IPS-NIHi7 (cell line): ENCODE results near the gene MGARP.
"Not testable (repeated sequence)": the region's sequence is repeated elsewhere in the genome, so short reads cannot be mapped to it uniquely, and the experiment has no call there.

Experiments used
- DNase-seq: peaks from one replicate; pipeline ENCODE4 v3.0.0; 2012; ENCODE audit warnings: mixed read lengths; ENCODE audit errors: extremely low spot score

The MGARP gene

DNA sequence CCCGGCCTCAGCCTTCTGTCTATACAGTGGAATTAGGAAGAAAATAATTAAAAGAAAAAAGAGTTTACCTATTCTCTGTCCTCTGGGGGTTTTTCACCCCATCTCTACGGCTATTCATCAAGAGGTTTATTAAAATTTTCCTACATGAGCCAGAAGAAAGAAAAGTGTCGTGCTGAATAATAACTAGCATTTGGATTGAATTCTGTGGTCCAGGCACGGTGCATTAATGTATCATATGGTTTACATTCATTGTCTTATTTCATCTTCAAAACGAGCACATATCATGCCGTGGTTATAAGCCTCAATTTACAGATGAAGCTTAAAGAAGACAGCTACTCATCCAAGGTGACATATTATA, 15.9 kb upstream of the MGARP start:
- DNase-seq, result no peak

DNA sequence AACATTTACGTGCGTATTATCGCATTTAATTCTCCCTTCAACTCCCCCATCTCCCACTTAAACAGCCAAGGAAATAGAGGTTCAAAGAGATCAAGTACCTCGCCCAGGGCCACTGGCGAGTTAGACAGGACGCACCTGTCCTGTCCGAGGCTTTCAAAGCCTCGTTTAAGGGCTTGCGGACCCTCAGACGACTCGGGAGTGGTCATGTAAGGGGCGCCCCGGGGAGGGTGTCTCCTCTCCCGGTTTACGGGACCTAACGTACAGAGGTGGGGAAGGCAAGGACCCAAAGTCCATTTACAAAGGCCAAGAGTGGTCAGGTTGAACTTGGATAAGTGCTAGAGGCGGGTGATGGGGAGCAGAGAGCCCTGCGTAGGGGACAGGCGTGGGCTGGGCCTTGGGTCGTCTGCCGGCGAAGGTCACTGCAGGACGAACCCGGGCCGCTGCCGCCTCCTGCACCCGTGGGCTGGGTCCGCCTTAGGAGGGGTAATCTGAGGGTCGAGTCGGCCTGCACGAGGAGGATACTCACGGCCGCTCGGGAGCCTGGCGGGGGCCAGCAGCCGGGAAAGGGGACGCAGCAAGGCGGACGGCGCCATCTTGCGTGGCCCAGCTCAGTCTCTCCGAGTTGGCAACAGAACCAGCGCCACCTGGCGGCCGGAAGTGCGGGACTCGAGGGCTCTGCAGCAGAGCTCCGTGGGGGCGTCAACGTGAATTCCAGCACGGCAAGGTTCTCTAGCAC, 15.3 kb upstream of the MGARP start:
- DNase-seq, result peak; percentile 88

DNA sequence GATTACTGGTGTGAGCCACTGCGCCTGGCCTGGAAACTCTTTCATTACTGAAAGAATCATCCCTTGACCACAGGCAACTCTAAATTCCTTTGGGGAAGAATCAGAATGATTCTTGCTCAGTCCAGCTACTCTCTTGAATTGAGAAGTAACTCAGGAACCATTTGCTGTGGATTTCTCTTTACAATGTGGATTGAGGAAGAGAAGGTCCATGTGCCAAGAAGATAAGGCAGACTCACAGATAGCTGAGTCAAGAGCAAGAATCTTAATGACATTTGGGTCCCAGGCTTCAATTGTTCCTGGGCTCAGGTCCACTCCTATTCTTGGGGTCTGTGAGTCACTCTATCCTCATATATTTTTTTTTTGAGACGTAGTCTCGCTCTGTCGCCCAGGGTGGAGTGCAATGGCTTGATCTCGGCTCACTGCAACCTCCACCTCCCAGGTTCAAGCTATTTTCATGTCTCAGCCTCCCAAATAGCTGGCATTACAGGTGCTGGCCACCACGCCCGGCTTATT, 6.2 kb upstream of the MGARP start:
- no peak for DNase-seq

DNA sequence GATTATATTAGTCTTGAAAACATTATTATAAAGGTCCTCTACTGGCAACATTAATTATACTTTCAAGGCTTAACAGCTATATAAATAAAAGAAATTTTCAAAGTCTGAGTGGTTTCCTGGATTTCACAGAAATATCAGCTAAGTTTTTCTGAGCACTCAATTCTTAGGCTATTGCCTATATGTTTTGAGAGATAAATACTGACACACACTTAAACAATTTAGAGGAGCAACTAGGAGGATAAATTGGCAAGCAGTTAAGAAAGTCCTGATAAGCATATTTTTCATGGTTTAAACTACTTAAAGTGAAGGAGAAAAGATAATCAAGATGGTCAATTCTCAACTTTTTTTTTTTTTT, 2.7 kb upstream of the MGARP start:
- no peak for DNase-seq

DNA sequence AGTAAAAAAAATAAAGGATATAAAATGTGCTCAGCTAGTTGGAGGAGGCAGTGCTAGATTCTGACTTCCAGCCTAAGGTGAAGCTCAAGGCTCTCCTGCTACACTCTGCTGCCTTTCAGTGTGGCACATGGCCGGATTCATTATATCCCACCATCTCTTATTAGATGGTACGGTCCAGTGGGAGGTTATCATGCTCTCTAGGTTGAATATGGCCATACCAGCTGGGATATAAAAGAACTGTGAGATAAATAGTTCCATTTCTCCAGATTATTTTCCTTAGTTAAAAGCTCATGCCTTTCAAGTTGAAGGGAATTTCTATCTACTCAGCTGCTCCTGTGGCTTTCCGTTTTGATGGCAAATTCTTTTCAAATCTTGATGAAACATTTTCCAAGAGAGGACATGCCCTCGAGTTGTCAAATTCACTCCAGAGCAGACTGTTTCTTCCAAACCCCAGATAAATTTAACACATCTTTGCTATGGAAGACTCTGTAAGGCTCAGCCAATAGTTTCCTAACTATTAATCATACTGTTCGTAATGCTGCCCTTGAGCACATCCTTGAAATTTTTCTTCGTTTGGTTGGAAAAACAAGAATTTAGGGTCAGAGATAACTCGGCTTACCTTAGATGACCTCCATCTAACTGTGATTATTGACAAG, 2.2 kb upstream of the MGARP start:
- no peak for DNase-seq

DNA sequence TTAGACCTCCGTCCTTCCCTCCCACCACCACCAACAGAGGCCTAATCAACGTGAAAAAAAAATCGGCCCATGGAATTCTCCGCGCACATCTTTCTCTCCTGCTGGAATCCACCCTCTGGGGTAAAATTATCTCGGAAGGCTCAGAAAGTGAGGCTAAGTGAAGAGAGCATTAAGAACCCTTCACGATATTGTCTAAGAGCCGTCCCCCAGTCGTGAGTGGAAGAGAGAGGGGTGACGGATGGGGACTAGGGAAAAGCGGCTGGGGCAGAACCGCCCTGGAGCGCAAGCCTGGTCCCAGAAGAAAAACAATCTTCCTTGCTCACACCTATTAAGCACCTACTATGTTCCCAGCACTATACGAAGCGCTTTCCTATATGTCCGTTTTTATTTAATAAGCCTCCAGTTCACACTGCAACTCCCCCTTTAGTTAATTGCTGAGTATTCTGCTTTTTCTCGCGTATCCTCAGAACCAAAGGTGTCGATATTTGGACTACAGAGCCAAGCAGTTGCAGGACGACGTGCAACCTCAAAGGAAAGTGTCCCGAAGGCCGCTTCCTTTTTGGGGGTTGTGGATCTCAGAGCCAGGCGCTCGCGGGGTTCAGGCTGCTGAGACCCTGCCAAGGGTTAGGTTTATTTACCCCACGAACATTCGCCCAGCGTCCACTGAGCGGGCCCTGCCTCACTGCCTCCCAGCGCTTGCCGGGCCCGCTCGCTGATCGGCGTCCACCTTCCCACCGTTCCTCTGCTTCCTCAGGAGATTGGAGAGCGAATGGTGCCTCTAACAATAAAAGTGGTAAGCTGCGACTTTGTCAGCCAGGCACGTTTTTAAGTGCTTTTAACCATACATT, 889 bp downstream of the MGARP start:
- DNase-seq, result peak; percentile 39

DNA sequence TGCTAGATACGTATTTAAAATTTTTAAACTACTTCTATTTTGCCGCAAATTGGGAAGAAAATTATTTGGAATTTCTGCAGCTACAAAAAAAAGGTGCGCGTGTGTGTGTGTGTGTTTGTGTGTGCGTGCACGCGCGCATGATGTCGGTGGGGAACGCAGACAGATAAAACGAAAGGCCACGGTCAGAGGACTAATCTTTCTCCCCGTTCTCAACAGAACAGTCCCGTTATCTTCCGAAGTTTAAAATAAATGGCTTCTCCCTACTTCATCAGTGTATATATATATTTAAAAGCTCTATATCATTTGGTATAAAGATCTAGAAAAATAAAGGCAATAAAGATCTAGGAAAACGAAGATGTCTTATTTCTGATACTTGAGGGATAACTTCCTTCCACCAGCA, 1.5 kb downstream of the MGARP start:
- no peak for DNase-seq

DNA sequence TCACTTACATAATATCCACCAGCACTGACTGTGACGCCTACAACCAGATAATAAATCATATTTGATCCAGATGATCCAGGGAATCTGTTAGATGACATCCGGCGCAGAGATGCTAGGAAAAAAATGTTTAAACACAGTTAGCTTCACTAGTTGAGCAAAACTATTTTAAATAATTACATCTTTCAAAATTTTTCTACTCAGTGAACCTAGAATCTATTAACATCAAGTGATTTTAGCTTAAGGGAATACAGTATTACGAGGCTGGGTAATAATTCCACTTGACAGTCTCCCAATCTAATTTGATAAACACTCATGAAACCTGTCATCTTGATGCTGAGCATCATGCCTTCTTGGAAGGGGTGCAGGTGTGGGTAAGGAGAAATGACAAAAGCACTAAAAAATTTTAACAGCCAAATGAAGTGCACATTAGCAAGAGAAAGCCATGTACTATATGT, 4.7 kb downstream of the MGARP start:
- no peak for DNase-seq

DNA sequence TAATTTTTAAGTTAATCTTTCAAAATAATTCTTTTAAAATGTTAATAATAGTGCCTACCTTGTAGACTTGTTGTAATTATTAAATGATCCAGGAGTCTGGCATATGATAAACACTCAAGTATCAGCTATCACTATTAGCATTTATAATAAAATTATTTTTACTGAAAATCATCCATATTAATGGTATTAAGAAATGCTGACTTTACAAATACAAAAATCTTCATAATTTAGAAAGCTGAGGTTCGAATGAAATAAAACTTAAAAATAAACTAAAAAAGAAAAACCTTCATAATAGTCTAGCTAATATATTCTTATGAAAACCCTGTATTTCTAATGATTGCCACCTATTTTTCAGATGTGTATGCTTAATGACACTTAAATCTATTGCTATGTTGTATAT, 5.2 kb downstream of the MGARP start:
- no peak for DNase-seq

DNA sequence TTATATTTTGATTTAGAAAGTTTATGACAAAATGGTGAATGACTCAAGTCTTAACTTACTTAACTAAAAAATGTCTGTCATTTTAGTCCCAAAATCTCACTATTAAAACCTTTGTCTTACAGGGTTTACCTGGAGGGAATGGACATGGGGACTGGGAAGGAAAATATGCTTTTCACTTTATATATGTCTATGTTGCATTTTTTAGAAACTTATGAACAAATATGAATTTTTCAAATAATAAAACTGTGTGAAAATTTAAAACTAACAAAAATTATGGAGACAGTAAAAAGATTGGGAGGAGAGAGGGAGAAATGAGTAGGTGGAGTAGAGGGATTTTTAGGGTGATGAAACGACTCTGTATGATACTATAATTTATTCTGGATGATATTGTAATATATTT, 6.2 kb downstream of the MGARP start:
- no peak for DNase-seq

DNA sequence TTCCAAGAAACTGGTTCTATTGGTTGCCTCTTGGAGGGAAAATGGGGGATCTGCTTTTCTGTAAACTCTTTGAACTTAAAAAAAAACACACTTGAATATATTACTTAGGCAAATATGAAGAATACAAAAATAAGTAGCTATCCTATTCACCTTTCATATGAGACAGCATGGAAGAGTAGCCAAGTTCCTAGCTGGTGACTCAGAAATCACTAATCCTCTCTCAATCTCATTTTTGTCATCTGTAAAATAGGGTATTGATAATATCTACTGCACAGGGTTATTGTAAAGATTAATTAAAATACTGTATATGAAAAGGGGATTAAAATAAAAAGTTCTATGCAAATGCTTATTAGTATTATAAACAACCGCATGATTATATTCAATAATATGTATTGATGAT, 12.7 kb downstream of the MGARP start:
- no peak for DNase-seq

DNA sequence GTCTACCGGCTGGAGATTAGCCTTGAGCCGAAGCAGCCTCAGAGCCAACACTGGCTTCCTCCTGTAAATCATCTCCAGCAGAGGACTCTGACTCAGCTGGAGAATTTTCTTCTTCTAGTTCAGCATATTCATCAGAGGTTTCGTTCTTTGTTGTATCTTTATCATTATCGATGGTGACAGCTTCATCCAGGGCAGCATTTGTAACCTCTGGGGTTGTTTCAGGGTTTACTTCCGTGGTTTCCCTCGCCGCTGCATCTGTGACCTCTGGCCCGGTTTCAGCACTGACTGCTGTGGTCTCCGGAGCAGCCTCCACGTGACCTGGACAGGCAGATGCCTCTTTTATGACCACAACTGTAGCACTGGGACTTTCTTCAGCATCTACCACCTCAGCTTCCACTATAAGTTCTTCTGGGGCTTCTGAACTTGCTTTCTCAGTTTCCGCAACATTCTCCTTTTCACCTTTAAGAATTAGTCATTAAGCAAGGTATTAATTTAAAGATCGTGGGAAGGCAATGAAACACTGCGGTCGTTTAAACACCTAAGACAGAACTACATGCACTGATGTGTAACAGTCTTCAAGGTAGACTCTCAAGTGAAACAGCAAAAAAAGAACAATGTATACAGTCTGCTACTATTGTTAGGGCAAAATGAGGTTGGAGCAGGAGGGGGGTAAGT, 13.3 kb downstream of the MGARP start:
- DNase-seq, result peak; percentile 56

DNA sequence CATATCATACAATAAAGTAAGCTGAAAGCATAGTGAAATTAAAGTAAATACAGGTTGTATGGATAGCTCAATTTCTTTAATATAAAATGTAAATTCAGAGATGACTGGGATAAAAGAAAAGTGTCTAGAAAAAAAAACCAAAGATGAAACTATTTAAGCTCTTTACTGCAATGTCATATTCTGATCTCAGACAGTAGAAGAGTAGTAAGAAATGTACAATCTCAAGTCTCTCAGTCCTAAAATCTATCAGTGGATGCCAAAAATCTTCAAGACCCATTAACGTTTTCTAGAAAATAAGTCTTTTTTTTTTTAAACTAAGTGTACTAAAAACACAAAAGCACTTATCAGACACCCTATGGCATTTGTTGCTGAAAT, 13.8 kb downstream of the MGARP start:
- no peak for DNase-seq

DNA sequence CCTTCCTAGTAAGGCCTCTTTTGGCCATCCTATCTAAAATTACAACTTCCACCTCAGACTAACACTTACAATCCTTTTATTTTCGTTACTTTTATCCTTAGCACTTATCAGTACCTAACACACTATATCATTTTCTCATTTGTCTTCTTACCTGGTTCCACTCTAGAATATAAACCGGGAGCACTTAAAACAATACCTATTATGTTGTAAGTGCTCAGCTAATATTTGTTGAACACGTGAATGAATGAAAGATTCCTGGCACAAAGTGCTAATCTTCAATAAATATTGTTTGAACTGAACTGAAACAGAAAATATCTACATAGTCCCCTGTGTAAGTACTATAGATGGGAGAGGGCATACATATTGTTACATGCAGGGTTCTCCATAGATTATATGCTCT, 14.4 kb downstream of the MGARP start:
- no peak for DNase-seq

DNA sequence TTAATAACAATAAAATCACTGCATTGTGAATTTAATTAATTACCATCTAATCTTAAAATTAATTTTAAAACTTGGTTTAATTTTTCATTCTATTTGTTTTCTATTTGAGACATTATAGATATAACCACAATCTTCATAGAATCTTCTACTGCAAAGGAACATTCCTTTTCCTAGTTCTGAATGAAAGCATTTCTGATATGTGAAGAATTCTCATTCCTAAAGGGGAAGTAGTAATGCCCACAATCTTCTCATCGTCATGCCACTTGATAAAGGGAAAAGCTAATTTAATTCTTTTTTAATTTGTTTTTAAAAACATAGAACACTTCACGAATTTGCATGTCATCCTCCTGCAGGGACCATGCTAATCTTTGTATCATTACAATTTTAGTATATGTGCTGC, 23.7 kb downstream of the MGARP start:
- DNase-seq, result no peak

DNA sequence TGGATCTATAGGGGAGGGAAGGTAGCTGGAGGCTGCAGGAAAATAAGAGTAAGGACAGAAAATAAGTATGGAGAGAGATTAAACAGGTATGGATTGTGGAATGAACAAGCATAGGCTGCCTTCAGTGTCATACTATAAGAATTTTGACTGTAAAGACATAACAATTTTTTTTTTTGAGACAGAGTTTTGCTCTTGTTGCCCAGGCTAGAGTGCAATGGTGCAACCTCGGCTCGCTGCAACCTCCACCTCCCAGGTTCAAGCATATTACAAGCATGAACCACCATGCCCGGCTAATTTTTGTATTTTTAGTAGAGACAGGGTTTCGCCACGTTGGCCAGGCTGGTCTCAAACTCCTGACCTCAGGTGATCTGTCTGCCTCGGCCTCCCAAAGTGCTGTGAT, 24.4 kb downstream of the MGARP start:
- DNase-seq, result not testable (repeated sequence)

DNA sequence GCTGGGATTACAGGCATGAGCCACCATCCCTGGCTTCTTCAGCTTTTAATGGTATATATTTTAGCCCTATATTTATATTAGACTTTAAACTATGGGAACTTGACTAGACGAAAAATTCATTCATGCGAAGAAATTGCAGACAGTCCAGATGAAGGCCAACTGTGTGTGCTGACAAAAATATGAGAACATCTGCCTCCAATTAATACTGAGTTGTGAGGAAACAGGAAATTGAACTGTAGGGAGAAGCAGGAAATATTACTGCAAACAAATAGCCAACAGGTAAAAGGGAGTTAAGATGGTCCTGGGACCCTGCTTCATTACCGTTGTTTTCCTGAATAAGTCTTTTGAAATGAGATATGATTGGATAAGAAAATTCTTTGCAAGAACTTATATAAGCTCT, 26.3 kb downstream of the MGARP start:
- no peak for DNase-seq

DNA sequence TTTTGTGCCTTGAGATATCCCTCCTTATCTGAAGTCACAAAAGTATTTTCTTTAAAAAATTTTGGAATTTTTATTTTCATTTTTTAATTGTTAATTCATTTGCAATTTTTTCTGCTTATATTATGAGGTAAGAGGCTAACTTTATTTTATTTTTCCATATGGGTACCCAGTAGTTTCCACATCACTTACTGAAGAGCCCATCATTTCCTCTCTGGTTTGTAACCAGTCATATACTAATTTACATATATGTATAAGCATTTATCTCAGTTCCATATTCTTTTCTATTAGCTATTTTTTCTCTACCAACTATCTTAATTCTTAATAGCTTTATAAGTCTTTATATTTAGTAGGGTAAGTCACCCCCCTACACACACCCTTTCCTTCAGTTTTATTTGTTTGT, 27.0 kb downstream of the MGARP start:
- DNase-seq, result no peak

DNA sequence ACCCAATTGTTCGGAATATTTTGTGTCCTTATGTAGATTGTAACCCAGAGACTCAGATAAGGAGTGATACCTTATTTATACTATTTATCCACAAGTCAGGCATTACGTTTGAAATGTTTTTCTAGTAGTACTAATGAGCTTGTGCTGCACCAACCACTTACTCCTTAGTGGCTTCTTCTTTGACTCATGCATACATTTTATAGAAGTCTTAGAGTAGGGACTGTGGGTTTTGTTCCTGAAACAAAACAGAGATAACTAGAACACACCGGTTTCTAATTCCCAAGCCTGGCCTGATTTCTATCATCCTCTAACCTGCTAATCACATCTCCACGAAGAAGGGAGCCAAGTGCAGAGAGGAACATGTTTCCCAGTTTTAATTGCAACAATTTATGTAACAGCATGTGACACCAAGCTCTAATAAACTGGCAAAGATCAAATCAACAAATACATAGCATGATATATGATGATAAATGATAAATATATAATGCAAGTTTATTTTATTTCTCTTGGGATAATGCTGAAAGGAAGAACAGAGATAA, 32.3 kb downstream of the MGARP start:
- no peak for DNase-seq

DNA sequence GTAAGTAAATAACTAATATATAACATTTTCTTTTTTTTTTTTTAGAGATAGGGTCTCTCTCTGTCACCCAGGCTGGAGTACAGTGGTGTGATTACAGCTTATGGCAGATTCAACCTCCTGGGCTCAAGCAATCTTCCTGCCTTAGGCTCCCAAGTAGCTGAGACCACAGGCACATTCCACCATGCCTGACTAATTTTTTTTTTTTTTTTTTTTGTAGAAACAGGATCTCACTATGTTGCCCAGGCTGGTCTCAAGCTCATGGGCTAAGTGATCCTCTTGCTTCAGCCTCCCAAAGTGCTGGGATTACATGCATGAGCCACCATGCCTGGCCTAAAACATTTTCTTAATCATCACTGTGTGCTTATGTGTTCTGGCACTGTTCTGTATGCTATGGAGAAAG, 32.8 kb downstream of the MGARP start:
- DNase-seq, result no peak

DNA sequence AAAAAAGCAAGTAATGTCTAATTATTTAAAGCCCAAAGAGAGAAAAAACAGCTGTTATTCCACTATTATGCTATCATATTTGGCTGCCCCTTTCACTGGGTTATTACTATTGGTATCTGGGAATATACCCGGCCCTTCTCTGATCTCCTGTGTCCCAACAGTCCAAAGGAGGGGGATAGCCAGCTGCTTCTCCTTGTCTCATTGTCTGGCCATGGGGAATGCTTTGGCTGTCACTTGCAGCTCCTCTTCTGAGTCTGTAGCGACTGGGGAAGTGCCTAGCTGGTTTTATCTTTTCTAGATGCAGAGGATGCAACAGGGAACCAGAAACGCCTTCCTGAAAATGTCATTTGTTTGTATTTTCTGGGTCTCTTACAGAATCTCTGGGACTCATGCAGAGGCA, 33.9 kb downstream of the MGARP start:
- no peak for DNase-seq

DNA sequence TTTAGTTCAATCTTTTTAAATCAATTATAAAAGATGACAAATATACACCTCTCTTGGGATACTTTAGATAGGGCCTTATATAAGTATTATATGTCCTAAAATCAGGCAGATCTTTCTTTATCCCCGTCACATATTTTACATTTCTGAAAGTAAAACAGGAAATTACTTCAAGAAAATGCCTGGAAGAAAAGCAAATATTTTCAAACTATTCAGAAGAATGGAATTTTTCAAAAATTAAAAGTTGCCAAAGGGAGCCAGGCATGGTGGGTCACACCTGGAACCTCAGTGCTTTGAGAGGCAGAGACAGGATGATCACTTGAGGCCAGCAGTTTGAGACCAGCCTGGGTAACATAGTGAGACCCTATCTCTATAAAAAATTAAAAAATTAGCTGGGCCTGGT, 34.4 kb downstream of the MGARP start:
- DNase-seq, result no peak
